Measurements from ENCODE around the gene ARHGDIA. TPM values are rescaled to one million over a fixed set of nuclear protein-coding genes. Genes with fewer than 3 reads are reported as not detected.
A peak's percentile ranks its signal among the peaks of the same experiment; 100 is the strongest.

Gene ARHGDIA
- polyA plus RNA-seq, 1 donor from 2014 or later, result 16.1 TPM

DNA sequence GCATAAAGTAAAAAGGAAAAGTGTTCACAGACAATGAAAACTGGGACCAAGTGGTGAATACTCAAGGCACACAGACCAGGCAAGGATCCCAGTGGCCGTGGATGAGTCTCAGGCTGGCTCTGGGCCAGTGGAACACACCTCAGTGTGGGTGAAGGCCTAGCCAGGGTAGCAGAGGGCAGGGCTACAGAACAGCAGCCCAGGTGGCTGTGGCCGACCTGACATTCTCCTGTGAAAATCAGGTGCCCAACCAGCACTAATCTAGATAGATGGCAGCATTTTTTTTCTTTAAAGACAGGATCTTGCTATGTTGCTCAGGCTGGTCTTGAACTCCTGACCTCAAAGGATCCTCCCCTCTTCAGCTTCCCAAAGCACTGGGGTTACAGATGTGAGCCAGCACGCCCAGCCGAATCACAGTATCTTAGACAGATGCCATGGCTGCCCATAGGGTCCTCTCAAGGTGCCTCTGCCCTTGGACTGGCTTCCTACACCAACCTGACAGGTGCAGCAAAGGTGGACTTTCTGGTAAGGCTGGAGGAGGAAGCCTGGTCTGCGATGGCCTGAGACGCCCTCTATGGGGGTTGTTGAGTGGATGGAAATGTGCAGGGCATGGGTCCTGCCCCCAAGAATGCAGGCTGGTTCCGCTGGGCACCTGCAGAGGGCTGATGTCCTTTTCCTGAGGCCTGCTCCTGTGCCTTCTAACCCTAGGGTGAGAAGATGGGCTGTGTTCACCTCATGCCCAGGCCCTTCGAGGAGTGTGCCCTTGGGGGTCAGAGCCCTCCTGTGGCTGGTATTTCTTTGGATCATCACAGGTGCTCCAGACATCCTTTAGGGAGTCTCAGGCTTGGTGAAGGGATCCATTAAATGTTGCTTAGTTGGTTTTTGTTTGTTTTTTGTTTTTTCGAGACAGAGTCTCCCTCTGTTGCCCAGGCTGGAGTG lies 7.0 kb downstream of the ARHGDIA start:
- H3K4me2 ChIP-seq (ENCODE audit: low read length), result no peak overlapping the region
- H3K27me3 ChIP-seq (ENCODE audit: insufficient read depth, low read depth, low read length), result no peaks in the 10 kb centered on the region
- H3K27ac ChIP-seq (ENCODE audit: low read length), result no peak overlapping the region
- no peak overlapping the region for H3K9ac ChIP-seq (ENCODE audit: low read length)
- no peak overlapping the region for H3K4me3 ChIP-seq (ENCODE audit: low read length)
- TF ChIP-seq POLR2AphosphoS5 (IDR thresholded peaks at IDR 0.05) (no peak), SMC3 (conservative IDR thresholded peaks at IDR 0.05; ENCODE audit: poor library complexity) (no peak), RAD21 (conservative IDR thresholded peaks at IDR 0.05) (no peak), MXI1 (conservative IDR thresholded peaks at IDR 0.05; ENCODE audit: poor library complexity, severe bottlenecking) (no peak), TAF1 (IDR thresholded peaks at IDR 0.05; ENCODE audit: low read depth) (no peak), EZH2 (IDR thresholded peaks at IDR 0.05; ENCODE audit: borderline replicate concordance, insufficient read depth, low read length, poor library complexity, severe bottlenecking) (no peak), EP300 (conservative IDR thresholded peaks at IDR 0.05; ENCODE audit: poor library complexity, severe bottlenecking) (no peak)
- TF ChIP-seq, protein P1, sequence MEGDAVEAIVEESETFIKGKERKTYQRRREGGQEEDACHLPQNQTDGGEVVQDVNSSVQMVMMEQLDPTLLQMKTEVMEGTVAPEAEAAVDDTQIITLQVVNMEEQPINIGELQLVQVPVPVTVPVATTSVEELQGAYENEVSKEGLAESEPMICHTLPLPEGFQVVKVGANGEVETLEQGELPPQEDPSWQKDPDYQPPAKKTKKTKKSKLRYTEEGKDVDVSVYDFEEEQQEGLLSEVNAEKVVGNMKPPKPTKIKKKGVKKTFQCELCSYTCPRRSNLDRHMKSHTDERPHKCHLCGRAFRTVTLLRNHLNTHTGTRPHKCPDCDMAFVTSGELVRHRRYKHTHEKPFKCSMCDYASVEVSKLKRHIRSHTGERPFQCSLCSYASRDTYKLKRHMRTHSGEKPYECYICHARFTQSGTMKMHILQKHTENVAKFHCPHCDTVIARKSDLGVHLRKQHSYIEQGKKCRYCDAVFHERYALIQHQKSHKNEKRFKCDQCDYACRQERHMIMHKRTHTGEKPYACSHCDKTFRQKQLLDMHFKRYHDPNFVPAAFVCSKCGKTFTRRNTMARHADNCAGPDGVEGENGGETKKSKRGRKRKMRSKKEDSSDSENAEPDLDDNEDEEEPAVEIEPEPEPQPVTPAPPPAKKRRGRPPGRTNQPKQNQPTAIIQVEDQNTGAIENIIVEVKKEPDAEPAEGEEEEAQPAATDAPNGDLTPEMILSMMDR (IDR thresholded peaks at IDR 0.05; ENCODE audit: poor library complexity, severe bottlenecking), result no peak
- TF ChIP-seq, protein P2, sequence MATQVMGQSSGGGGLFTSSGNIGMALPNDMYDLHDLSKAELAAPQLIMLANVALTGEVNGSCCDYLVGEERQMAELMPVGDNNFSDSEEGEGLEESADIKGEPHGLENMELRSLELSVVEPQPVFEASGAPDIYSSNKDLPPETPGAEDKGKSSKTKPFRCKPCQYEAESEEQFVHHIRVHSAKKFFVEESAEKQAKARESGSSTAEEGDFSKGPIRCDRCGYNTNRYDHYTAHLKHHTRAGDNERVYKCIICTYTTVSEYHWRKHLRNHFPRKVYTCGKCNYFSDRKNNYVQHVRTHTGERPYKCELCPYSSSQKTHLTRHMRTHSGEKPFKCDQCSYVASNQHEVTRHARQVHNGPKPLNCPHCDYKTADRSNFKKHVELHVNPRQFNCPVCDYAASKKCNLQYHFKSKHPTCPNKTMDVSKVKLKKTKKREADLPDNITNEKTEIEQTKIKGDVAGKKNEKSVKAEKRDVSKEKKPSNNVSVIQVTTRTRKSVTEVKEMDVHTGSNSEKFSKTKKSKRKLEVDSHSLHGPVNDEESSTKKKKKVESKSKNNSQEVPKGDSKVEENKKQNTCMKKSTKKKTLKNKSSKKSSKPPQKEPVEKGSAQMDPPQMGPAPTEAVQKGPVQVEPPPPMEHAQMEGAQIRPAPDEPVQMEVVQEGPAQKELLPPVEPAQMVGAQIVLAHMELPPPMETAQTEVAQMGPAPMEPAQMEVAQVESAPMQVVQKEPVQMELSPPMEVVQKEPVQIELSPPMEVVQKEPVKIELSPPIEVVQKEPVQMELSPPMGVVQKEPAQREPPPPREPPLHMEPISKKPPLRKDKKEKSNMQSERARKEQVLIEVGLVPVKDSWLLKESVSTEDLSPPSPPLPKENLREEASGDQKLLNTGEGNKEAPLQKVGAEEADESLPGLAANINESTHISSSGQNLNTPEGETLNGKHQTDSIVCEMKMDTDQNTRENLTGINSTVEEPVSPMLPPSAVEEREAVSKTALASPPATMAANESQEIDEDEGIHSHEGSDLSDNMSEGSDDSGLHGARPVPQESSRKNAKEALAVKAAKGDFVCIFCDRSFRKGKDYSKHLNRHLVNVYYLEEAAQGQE (IDR thresholded peaks at IDR 0.05; ENCODE audit: borderline replicate concordance), result no peak
- H4K20me1 ChIP-seq (ENCODE audit: insufficient read depth), result no peaks in the 10 kb centered on the region
- H2AFZ ChIP-seq (ENCODE audit: low read depth, low read length), result no peak overlapping the region
- H3K9me2 ChIP-seq (ENCODE audit: insufficient read depth, low read length), result no peaks in the 10 kb centered on the region
- no peaks in the 10 kb centered on the region for H3K36me3 ChIP-seq (ENCODE audit: insufficient read depth, low read length)
- H3K9me3 ChIP-seq (ENCODE audit: low read length), result no peaks in the 10 kb centered on the region
- peaks cover 21% of the 10 kb centered on the region for H3K79me2 ChIP-seq (replicated peaks; ENCODE audit: insufficient read depth, low read length)
- no peaks in the 10 kb centered on the region for H3F3A ChIP-seq (ENCODE audit: insufficient read depth, low read length, poor library complexity, severe bottlenecking)

DNA sequence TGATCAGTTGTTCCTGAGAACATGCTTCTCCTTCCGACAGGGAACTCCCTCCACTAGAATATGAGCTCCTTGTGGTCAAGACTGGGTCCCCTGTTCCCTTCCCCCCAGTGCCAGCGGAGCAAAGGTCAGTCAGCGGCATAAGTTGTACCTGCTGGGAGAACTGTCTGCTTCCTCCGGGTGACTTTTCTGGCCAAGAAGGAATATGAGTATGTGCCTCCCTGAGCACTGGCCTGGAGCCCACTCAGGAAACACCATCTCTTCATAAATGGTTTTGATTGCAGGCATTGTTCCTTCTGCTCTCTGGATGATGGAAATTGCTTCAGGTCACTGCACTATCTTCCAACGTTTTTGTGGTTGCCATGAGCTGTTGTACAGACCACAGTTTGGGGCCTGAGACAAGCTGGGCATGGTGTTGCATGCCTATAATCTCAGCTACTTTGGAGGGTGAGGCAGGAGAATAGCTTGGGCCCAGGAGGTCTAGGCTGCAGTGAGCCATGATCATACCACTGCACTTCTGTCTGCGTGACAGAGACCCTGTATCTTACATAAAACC lies 7.9 kb downstream of the ARHGDIA start:
- H3K4me2 ChIP-seq (ENCODE audit: low read length), result no peak overlapping the region
- H3K27me3 ChIP-seq (ENCODE audit: insufficient read depth, low read depth, low read length), result no peaks in the 10 kb centered on the region
- H3K79me2 ChIP-seq (replicated peaks; ENCODE audit: insufficient read depth, low read length), result peaks cover 28% of the 10 kb centered on the region
- no peaks in the 10 kb centered on the region for H3K9me2 ChIP-seq (ENCODE audit: insufficient read depth, low read length)
- H3K36me3 ChIP-seq (ENCODE audit: insufficient read depth, low read length), result no peaks in the 10 kb centered on the region
- no peak overlapping the region for H3K9ac ChIP-seq (ENCODE audit: low read length)
- no peaks in the 10 kb centered on the region for H3F3A ChIP-seq (ENCODE audit: insufficient read depth, low read length, poor library complexity, severe bottlenecking)
- H3K4me3 ChIP-seq (ENCODE audit: low read length), result no peak overlapping the region
- no peaks in the 10 kb centered on the region for H3K9me3 ChIP-seq (ENCODE audit: low read length)
- H2AFZ ChIP-seq (ENCODE audit: low read depth, low read length), result no peak overlapping the region
- no peaks in the 10 kb centered on the region for H4K20me1 ChIP-seq (ENCODE audit: insufficient read depth)
- H3K27ac ChIP-seq (ENCODE audit: low read length), result no peak overlapping the region
- TF ChIP-seq, protein P1 (IDR thresholded peaks at IDR 0.05; ENCODE audit: poor library complexity, severe bottlenecking), result no peak
- TF ChIP-seq TAF1 (IDR thresholded peaks at IDR 0.05; ENCODE audit: low read depth) (no peak), SMC3 (conservative IDR thresholded peaks at IDR 0.05; ENCODE audit: poor library complexity) (no peak), POLR2AphosphoS5 (IDR thresholded peaks at IDR 0.05) (peak; percentile 11)
